Endothelial cell of umbilical vein (primary cell): ENCODE measurements around the gene ETHE1.

Experiments
- MAX ChIP-seq: IDR thresholded peaks from 2 replicates; pipeline ENCODE4 v1.6.1; 2011; ENCODE audit not compliant: insufficient read depth, insufficient read length
- TF ChIP-seq, protein P1 (sequence below), 2 donors: IDR thresholded peaks; 1 replicate in 1 of 2; 2 replicates in 1 of 2; pipeline ENCODE4 v1.5.1; 2011; ENCODE audit warnings: low read length in 2 of 2, mild to moderate bottlenecking in 2 of 2, moderate library complexity in 2 of 2, control low read depth in 1 of 2, inconsistent platforms in 1 of 2, low read depth in 1 of 2; ENCODE audit not compliant: insufficient read depth in 1 of 2; ENCODE audit errors: extremely low read depth in 1 of 2

DNA sequence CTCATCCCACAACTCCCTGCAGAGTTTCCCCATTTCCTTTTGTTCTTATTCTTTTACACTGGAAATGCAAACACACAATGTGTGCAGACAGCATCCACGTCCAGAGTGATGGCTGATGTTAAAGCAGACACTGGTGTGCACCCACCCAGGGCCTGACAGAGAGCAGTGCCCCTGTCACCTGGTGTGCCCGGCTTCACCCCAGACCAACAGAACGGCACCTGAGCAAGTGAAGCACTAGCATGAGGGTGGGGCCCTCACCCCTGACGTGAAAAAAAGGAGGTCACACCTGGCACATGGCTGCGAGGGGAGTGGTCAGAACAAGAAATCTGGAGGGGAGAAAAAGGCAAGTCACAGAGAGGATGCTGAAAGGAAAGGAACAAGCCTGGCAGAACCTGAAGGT, 18.3 kb upstream of the ETHE1 start:
- no peak for TF ChIP-seq MAX
- TF ChIP-seq, protein P1, sequence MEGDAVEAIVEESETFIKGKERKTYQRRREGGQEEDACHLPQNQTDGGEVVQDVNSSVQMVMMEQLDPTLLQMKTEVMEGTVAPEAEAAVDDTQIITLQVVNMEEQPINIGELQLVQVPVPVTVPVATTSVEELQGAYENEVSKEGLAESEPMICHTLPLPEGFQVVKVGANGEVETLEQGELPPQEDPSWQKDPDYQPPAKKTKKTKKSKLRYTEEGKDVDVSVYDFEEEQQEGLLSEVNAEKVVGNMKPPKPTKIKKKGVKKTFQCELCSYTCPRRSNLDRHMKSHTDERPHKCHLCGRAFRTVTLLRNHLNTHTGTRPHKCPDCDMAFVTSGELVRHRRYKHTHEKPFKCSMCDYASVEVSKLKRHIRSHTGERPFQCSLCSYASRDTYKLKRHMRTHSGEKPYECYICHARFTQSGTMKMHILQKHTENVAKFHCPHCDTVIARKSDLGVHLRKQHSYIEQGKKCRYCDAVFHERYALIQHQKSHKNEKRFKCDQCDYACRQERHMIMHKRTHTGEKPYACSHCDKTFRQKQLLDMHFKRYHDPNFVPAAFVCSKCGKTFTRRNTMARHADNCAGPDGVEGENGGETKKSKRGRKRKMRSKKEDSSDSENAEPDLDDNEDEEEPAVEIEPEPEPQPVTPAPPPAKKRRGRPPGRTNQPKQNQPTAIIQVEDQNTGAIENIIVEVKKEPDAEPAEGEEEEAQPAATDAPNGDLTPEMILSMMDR (IDR thresholded peaks at IDR 0.05; ENCODE audit: extremely low read depth in 1 of 2, insufficient read depth in 1 of 2, low read depth in 1 of 2, low read length in 2 of 2) = no peak
